Limb (tissue), 2 donors: ENCODE data around the gene CYLD.

Source experiments
- DNase-seq, 2 donors: peaks; one replicate each; pipeline ENCODE4 v3.0.0-alpha.2; 2016; ENCODE audit errors: extremely low spot score in 2 of 2

Gene CYLD

GRCh38 chr16:50842013-50842505, 100.2 kb downstream of the CYLD start:
- DNase-seq, result no peak

GRCh38 chr16:50842589-50842988, 100.7 kb downstream of the CYLD start:
- DNase-seq, result no peak

- DNase-seq, result no peak
Measured at GRCh38 chr16:50844840-50845239, 103.0 kb downstream of the CYLD start.

GRCh38 chr16:50845296-50845695, 103.4 kb downstream of the CYLD start:
- no peak for DNase-seq

- no peak for DNase-seq
Measured at GRCh38 chr16:50846511-50846910, 104.6 kb downstream of the CYLD start.

- DNase-seq, result no peak
Measured at GRCh38 chr16:50847166-50847565, 105.3 kb downstream of the CYLD start.

- DNase-seq, result no peak
Measured at GRCh38 chr16:50848755-50849514, 107.0 kb downstream of the CYLD start.
